Stimulated activated CD8-positive, alpha-beta memory T cell treated with anti-CD3 and anti-CD28 coated beads, Interleukin-2, amount 100 ng/mL, for 48 hours (primary cell): ENCODE measurements around the gene RNF224.

Experiments
- DNase-seq, 2 donors: peaks; one replicate each; pipeline ENCODE4 v3.0.0-alpha.2; 2020; ENCODE audit warnings: low read depth in 2 of 2

RNF224 gene

DNA sequence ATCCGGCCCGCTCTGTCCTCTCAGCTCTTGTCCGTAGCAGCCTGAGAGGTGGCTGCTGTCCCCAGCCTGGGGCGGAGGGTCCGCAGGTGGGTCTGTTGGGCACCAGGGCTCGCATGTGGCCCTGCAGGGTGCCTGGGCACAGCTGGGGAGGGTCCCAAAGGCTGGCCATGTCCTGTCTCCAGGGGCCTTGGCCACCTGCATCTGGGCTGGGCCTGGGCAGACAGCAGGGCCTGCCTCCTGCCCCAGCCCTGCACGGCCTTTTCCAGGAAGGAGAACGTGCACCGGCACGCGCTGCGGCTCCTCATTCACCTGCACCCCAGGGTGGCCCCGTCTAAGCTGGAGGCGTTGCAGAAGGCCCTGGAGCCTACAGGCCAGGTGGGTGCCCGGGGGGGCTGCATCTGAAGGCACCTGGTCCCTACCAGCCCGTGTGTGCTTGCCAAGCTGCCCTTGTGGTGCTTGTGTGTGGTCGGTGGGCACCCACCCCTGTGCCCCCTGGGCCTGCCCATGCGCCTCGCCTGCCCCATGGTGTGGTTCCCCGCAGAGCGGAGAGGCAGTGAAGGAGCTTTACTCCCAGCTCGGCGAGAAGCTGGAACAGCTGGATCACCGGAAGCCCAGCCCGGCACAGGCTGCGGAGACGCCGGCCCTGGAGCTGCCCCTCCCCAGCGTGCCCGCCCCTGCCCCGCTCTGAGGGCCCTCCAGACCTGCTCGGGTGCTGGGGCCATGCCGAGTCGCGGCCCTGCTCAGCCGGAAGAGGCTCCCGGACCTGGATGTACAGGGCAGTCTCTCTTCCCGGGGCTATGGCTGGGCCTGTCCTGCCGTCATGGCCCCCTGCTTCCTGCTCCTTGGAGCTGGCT lies 45.2 kb downstream of the RNF224 start:
- no peak for DNase-seq

GRCh38 chr9:137273095-137273490 lies 45.8 kb downstream of the RNF224 start:
- no peak for DNase-seq

GRCh38 chr9:137273611-137274320 lies 46.5 kb downstream of the RNF224 start:
- no peak for DNase-seq

DNA sequence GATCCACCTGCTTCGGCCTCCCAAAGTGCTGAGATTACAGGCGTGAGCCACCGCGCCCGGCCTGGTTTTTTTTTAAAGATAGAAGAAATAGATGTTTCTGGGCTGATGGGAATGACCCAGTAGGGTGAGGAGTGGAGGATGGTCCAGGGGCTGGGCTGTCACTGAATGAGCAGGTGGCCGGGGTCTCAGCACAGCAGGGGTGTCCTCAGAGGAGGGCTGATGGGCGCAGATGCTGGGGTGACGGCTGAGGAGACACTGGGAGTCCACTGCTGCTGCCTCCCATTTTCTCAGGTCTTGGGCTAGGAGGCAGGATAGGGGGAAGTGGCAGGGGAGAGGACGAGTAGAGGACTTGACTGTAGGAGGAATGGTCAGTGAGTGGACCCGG lies 47.9 kb downstream of the RNF224 start:
- no peak for DNase-seq

GRCh38 chr9:137275588-137276472 lies 48.5 kb downstream of the RNF224 start:
- DNase-seq, result no peak

DNA sequence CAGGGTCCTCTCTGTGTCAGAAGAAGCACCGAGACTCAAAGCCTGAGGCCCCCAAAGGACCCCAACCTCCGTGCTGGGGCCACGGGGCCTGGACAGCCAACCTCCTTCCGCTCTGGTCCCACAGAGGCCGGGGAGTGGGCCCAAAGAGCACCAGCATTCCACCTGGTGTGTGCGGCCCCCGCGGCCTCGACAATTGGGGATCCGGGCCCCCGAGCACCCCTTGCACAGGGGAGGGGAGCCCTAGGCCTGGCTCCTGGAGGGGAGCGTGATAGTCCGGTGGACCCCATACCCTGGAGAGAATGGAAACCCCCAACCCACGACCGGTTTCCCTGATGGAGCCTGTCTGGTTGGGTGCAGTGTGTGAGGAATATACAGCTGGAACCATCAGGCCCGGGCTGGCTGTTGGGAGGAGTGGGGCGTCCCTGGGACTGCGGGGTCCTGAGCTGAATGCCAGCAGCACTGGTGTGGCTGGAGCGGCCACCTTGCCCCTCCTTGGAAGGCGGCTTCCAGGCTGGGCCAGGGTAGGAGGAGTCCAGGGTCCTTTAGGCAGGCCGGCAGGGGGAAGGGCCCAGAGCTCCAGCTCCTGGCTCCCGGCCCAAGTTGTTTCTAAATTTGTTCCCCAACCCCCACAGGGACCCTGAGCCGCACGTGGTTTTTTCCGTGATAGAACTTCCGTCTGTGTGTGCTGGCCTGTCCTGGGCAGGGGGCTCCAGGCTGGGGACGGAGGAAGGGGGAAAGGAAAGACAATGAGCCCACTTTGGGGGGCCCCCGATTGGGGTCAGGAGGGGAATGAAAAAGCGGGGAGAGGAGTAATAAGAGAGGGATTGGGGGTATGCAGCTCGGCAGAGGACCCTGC lies 49.4 kb downstream of the RNF224 start:
- no peak for DNase-seq

DNA sequence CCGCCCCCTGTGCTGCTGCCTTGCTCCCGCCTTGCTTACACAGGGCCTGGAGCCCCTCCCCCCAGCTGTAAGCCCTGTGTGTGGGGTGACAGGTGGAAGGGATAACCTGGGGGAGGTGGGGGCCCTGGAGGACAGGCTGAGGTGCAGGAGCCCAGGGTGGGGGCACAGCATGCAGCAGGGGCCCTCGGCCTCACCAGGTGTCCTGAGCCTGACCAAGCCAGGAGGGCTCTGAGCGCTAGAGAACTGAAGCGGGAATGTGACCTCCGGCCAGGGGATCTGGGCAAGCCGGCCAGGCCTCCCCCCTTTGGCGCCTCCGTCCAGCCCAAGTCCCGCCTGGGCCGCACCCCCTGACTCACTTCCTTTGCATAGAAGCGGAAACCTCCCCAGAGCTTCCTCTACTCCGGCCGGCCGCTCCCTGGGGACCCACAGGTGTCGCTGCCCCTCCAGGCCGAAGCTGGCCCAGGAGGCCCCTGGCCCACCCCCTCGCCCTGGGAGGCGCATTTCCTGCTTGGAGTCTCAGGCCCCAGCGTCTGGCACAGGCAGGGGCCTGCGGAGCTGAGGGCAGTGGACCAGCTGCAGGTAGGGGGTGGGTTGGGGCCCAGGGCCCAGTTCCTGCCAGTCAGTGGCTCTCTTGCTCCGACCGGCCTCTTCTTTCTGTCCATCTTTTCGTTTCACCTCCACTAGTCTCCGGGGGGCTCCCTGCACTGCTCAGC lies 50.2 kb downstream of the RNF224 start, which contains the start of gene TOR4A:
TOR4A (plus strand) TSS at position 398 of the 713 bp plus-strand sequence. CDS start 964 bp downstream, outside the sequence.
- no peak for DNase-seq

GRCh38 chr9:137278061-137278701 lies 50.9 kb downstream of the RNF224 start:
- DNase-seq, result no peak
